LNCAP (cell line): Measurements from ENCODE around the gene TMEM229B.

Source experiments
- CTCF ChIP-seq: fragments of 450-650 bp; IDR thresholded peaks from 2 replicates; pipeline ENCODE4 v1.5.1; 2017; ENCODE audit warnings: mild to moderate bottlenecking

The TMEM229B gene

GRCh38 chr14:67514203-67514607 is 25.7 kb upstream of the TMEM229B start:
- TF ChIP-seq CTCF = no peak

GRCh38 chr14:67513631-67514108 is 25.1 kb upstream of the TMEM229B start:
- no peak for TF ChIP-seq CTCF

DNA sequence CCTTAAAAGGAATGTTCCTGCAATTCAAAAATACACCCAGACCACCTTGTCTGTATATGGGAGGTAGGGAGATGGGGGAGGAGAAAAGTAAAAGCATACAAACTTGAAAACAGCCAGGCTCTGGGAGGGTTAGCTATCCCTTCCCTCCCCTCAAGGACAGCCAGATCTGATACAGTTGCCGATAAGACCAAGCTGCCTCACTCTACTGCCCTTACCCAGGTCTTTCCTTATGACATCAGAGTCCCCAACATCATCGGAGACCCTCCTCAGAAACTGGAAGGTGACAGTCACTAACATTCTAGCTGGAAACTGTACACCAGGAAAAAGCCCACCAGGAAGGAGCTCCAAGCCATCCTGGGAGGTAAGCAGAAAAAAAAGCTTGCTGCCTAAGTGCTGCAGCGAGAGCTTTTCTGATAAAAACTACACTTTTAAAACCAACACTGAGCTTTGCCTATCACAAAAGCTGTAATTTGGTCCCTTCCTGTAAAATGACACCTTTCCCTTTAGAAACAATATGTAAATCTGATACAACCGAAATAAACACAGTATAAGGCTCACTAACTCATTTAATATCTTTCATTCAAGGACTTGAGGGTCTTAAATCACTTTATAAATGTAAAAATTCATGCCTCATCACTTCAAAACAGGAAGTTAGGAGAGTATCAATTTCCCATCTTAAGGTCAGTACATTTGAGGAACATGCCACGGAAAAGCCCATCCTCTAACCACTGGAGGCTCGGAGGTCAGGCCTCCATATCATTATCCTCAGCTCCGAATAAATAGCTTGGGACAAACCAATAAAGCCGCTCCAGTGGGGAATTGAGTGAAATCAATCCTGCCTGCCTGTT is 24.2 kb upstream of the TMEM229B start:
- TF ChIP-seq CTCF = no peak

DNA sequence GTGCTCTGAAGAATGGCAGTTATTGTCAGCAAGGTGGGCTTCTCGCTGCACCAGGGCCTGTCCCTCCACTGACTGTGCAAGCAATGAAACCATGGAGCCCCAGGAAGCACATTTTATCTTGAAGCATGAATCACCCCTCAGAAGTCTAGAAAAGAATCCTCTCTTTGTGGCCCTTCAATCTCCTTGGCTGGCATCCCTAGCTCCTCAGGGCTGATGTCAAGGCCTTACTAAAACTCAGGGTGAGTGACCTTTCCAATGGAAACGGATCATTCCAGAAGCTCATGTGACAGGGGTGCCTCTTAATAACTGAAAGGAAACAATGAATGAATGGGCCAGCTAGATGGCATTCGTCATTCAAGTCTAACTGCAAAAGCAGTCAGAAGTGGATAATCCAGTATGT is 22.3 kb upstream of the TMEM229B start:
- no peak for TF ChIP-seq CTCF

DNA sequence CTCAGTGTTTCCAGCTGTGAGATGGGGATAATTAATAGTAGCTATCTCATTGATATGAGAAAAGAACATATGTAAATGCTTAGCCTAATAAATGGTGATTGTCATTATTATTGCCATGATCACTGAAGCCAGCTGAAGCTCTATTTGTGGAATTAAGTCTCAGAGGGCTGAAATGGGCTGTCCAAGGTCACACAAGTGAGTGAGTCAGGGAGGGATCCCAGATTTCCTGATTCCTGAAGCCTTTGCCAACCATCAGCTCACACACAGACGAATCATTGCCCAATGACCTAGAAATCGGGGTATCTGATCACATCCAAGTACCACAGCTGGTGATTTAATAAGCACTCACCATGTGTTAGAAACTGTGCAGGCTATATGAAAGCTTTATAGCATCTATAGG is 21.6 kb upstream of the TMEM229B start:
- no peak for TF ChIP-seq CTCF

- no peak for TF ChIP-seq CTCF
Observed at GRCh38 chr14:67508956-67509355, 20.4 kb upstream of the TMEM229B start.

GRCh38 chr14:67505254-67505653 is 16.7 kb upstream of the TMEM229B start:
- TF ChIP-seq CTCF = no peak
